Left forelimb (tissue), 1 donor: Measurements from ENCODE around the gene B3GALT2.
"Not testable (repeated sequence)": the region's sequence is repeated elsewhere in the genome, so short reads cannot be mapped to it uniquely, and the experiment has no call there.

Experiments used
- DNase-seq: peaks from one replicate; pipeline ENCODE4 v3.0.0-alpha.2; 2018; ENCODE audit warnings: low spot score

B3GALT2 gene

GRCh38 chr1:193185901-193186731, at the start of gene B3GALT2:
Gene B3GALT2, minus strand, starts transcription at chr1:193186613. Its CDS starts 5,051 bp downstream, at chr1:193181562.
- peak; percentile 68 for DNase-seq

GRCh38 chr1:193234530-193234929, 48.1 kb upstream of the B3GALT2 start:
- DNase-seq = no peak

GRCh38 chr1:193231146-193231545, 44.7 kb upstream of the B3GALT2 start:
- DNase-seq = not testable (repeated sequence)

- DNase-seq = no peak
Observed at GRCh38 chr1:193229136-193229535, 42.7 kb upstream of the B3GALT2 start.

GRCh38 chr1:193222056-193222615, 35.7 kb upstream of the B3GALT2 start:
- no peak for DNase-seq

- no peak for DNase-seq
Observed at GRCh38 chr1:193221651-193222050, 35.2 kb upstream of the B3GALT2 start.

- no peak for DNase-seq
Observed at GRCh38 chr1:193219391-193219790, 33.0 kb upstream of the B3GALT2 start.

GRCh38 chr1:193216920-193217319, 30.5 kb upstream of the B3GALT2 start:
- no peak for DNase-seq

- no peak for DNase-seq
Observed at GRCh38 chr1:193213998-193214397, 27.6 kb upstream of the B3GALT2 start.

- DNase-seq = no peak
Observed at GRCh38 chr1:193212637-193213036, 26.2 kb upstream of the B3GALT2 start.

GRCh38 chr1:193211539-193211938, 25.1 kb upstream of the B3GALT2 start:
- DNase-seq = no peak

- no peak for DNase-seq
Observed at GRCh38 chr1:193210996-193211395, 24.6 kb upstream of the B3GALT2 start.

GRCh38 chr1:193201021-193201420, 14.6 kb upstream of the B3GALT2 start:
- no peak for DNase-seq

- no peak for DNase-seq
Observed at GRCh38 chr1:193199940-193200339, 13.5 kb upstream of the B3GALT2 start.

- no peak for DNase-seq
Observed at GRCh38 chr1:193192586-193192985, 6.2 kb upstream of the B3GALT2 start.

GRCh38 chr1:193190096-193190744, 3.8 kb upstream of the B3GALT2 start:
- no peak for DNase-seq

- DNase-seq = no peak
Observed at GRCh38 chr1:193189442-193190095, 3.2 kb upstream of the B3GALT2 start.

GRCh38 chr1:193188915-193189314, 2.5 kb upstream of the B3GALT2 start:
- DNase-seq = not testable (repeated sequence)

- DNase-seq = no peak
Observed at GRCh38 chr1:193187114-193187513, 701 bp upstream of the B3GALT2 start.

- DNase-seq = no peak
Observed at GRCh38 chr1:193185211-193185610, 1.2 kb downstream of the B3GALT2 start.

- no peak for DNase-seq
Observed at GRCh38 chr1:193184776-193185175, 1.6 kb downstream of the B3GALT2 start.

GRCh38 chr1:193183019-193183627, 3.3 kb downstream of the B3GALT2 start:
- no peak for DNase-seq
